LHCN-M2 (cell line): ENCODE measurements around the gene CHST8. TPM values are rescaled to one million over a fixed set of nuclear protein-coding genes. Genes with fewer than 3 reads are reported as not detected.
"Not testable (repeated sequence)": the region's sequence is repeated elsewhere in the genome, so short reads cannot be mapped to it uniquely, and the experiment has no call there.

ENCODE experiments used
- DNase-seq: peaks from one replicate; pipeline ENCODE4 v3.0.0-alpha.2; 2012; ENCODE audit warnings: low read depth
- polyA plus RNA-seq: library from polyadenylated mRNA; unstranded; fragments of >200 nt; gene quantifications from one replicate; pipeline ENCODE4 v1.2.1, GENCODE V29; 2012; ENCODE audit warnings: missing spikeins
- total RNA-seq: library from RNA; depleted of rRNA; stranded (reverse); fragments of >200 nt; gene quantifications from 2 replicates; pipeline ENCODE4 v1.2.3, GENCODE V29; 2014; rRNA removed

Gene CHST8, protein sequence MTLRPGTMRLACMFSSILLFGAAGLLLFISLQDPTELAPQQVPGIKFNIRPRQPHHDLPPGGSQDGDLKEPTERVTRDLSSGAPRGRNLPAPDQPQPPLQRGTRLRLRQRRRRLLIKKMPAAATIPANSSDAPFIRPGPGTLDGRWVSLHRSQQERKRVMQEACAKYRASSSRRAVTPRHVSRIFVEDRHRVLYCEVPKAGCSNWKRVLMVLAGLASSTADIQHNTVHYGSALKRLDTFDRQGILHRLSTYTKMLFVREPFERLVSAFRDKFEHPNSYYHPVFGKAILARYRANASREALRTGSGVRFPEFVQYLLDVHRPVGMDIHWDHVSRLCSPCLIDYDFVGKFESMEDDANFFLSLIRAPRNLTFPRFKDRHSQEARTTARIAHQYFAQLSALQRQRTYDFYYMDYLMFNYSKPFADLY
- not detected in 2 replicates for total RNA-seq
- not detected for polyA plus RNA-seq

DNA sequence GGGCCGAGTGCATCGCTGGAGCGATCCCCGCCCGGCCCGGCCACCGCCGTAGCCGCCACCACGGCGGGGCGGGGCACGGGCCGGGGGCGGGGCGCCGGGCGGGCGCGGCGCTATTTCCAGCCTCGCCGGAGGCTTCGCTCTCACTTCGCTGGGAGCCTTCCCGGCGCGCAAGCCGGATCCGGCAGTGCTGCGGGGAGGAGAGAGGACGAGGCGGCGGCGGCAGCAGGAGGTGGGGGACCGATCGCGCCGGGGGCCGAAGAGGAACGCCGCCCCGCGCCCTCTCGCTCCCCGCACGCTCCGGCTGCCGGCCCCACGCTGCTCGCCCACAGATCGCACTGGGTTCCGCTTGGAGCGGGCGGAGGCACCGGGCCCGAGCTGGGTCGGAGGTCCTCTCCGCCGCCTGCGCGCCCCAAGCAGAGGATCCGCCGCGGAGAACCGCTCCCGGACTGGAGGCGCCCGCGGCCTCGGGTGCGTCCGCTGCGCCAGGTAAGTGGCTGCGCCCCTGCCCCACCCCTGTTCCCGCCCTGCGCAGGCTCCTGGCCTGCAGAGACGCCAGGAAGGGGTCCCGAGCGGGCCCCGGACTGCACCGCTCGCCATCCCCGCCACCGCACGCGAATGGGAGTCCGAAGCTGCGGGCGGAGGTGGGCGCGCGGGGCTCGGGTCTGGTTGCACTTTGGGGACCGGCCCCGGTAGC is at the start of gene CHST8:
Gene CHST8, plus strand, starts transcription at position 143 of the 694 bp plus-strand sequence. CDS start 67,309 bp downstream, outside the sequence.
- no peak for DNase-seq

DNA sequence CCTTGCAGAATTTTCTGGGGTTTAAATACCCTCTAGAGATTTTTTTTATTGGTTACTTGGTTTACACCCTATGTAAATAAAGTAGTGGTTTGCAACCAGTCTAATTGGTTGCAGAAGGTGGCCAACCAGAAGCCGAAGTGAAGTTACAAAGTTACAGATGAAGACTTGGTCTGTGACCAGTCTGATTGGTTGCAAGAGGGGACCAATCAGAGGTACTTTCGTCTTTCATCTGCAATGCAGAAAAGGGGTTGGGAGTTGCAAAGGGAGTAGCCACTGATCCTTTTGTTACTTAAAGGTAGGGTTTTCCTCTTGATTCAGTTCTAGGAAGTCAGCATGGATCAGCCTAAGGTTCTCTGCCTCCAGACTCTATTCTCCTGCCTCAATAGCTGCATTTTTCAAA is 48.8 kb upstream of the CHST8 start:
- no peak for DNase-seq

DNA sequence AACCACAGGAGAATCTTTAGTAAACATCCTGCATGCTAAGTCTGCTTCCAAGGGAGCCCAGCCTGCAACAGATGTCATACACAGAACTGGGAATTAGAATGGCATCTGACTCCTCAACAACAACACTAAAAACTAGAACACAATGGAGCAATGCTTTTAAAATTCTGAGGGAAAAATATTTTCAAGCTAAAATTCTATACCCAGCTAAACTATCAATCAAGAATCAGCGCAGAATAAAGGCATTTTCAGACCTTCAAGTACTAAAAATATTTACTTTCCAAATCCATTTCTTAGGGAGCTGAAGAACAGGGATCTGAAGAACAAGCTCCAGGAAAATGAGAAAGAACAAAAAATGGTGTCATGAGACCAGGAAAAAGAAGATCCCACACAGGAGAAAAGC is 46.9 kb upstream of the CHST8 start:
- DNase-seq = no peak

DNA sequence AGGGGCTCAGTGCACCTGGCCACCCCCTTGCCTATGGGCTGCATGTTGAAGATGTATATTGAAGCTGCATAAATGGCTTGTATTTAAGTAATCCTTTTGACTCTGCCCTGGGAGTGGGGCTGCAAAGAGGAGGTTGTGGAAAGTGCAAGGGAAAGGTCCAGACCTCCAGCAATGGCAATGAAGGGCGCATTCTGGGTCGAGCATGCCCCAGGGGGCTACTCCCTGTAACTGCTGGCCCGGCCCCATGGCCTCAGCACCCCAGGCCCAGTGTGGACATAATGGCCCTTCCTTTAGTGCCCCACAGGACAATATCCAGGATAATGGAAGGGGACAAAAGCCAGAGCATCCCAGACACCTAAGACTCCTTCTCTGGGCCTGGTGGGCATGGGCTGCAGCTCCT is 43.1 kb upstream of the CHST8 start:
- no peak for DNase-seq

DNA sequence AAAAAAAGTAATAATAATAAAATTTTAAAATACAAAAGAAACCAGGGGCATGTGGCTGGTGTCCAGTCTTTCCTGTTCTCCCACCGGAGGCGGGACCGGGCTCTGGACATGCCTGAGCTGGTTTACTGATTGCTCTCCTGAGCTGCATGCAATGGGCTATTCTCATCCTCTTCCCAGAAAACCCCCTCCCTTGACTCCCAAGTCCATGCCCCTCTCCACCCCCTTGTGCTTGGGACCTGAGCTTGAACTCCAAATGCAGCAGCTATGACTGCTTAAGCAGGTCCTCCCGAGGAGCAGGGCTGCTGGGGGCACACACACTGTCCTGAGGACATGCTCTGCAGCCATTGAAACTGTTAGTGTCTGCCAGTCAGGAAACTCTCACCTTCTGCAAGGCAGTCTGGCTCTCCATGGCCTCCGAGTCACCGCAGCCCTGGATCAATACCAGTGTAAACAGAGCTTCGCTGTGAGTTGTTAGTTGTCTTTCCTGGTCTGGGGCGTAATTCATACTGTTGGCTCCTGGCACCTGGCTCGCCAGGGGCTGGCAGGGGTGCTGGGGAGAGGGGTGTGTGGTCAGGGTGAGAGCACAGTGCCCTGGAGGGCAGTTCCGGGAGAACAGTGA is 41.6 kb upstream of the CHST8 start:
- no peak for DNase-seq

DNA sequence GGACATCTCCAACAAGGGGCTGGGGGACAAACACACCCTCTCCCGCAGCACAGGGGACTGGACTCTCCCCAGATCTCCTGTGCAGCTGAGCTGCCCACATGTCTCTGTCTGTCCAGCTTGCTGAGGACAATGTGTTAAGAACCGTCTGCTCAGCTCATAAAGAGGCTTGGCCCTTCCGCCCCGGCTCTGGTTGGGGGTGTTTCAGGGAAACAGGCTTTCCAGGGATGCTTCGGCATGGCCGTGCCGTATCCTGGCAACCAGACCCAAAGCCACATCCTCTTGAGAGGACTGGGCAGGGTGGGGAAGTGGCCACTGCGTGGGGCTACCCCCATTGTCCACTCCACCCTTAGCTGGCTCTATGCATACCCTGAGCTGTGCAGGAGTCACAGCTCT is 41.1 kb upstream of the CHST8 start:
- no peak for DNase-seq

DNA sequence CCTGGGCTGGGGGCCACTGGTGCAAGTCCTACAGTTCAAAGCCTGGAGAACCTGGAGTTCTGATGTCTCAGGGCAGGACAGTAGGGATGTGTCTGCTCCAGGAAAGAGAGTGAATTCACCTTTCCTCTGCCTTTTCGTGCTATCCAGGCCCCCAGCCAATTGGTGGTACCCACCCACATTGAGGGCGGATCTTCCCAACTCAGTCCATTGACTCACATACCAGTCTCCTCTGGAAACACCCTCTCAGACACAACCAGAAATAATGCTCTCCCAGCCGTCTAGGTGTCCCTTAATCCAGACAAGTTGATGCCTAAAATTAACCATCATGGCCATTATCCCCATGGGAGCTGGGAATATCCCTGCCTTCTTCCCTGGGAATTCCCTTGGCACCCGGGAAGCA is 38.8 kb upstream of the CHST8 start:
- no peak for DNase-seq

DNA sequence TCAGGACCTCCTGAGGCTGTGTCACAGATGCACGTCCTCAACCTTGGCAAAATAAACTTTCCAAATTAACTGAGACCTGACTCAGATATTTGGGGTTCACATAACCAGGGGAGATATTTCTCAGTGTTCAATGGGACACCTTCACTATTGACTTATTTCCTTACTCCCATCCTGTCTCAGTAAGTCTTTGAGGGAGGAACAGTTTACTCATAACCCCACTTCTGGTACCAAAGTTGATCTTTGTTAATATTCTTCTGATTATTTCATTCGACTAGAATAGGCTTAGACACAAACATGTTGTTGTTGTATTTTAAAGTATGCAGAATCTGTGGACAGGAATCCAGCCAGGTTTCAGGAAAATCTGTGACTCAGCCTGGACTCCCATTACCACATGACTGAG is 34.6 kb upstream of the CHST8 start:
- DNase-seq = no peak

DNA sequence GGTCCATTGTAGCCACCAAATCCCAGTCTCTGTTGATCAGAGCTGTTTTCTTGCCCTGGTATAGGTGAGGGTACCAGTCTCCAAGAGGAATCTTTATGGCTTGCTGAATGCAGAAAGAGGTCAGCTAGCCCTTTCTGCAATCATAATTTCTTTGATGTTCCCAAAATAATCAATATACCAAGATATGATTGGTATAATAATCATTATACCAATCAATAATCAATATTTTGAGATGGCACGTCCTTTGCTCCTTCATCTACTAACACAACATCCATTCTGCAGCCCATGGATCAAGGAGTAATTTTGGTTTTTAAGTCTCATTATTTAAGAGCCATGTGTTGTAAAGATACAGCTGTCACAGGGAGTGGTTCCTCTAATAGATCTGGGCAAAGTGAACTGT is 31.5 kb upstream of the CHST8 start:
- no peak for DNase-seq

DNA sequence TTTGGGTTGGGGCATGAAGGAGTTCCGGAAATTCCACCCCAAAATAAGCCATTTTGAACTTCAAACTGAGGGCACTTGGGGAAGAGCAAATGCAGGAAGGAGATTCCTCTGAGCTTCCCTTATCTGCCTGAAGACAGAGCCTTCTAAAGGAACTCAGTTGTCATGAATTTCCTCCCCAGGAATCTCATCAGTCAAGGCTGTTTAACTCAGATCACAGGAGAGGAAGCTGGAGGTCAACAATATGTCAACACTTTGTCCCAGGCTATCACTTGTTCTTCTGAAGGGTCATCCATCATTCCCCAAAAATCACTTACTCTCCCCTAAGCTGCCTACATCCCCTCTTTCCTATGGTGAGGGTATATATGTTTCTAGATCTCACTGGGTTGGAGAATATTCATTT is 26.0 kb upstream of the CHST8 start:
- DNase-seq = no peak

DNA sequence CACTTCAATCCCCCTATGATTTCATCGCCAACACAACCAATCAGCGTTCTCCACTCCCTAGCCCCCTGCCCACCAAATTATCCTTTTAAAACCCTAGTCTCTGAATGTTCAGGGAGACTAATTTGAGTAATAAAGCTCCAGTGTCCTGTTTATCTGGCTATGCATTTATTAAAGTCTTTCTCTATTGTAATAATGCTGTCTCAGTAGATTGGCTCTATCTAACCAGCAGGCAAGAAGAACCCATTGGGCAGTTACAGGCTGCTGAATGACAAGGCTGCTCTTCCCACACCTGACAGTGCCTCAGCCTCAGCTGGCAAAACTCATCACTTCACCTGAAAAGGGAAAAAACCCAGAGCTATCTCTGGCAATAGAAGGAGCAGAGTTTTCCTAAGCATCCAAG is 20.2 kb upstream of the CHST8 start:
- no peak for DNase-seq

DNA sequence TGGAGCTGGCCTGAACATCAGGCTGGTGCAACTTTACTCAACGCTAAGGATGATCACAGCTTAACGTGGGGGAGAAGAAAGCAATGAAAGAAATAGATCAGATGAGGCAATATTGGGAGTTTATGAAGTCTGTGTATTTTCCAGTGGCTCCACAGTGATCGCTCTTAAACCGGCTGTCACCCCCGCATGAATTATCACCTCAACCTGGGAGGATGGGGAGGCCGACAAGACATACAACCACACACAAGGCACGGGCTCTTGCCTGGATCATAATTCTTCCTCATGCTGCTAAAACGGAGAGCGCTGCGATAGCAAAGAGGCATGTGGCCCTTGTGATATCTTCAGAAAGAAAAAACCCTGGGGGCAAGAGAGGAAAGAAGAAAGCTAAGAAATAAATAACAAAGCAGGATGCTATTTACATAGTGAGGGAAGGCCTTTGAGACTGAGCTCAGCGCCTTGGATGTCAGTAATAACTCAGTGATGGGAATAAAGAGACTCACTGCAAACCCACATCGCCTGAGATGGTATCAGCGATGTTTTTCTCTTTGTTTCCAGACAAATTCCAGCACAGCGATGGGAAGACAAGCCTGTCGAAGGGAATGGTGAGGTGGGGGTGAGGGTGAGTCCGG is 19.1 kb upstream of the CHST8 start:
- no peak for DNase-seq

DNA sequence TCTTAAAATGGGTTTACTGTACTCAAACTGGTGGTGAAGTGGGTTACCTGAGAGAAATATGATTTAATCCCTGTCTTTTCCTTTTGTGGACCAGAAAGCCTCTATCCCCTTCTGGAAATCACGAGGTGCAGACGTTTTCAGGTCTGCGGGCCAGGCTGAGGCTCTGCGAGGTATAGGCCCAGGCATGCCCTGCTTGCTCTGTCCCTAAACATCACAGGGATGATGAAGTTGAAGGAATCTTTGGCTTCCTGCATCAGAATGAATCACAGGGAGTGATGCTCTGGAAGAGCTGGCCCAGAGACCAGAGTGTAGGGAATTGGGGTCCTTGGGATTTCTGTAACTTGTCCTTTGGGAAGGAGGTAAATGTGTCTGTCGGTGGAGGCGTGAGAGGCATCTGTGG is 18.4 kb upstream of the CHST8 start:
- DNase-seq = no peak

DNA sequence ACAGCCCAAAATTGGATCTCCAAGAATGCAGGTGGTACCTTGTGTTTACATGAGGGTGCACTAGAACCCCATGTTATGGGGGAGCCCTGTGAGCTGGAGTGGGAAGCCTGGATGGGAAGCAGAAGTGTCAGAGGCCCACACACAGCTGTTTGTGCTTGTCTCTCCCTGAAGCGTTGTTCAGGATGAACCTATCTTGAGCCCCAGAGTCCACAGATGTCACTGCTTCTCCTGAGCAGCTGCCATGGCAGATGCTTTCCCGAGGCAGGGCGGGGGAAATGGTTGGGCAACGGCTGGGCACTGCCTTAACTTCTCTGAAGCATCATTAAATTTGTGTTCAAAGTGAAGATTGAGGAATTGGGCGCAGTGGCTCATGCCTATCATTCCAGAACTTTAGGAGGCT is 17.1 kb upstream of the CHST8 start:
- DNase-seq = no peak

DNA sequence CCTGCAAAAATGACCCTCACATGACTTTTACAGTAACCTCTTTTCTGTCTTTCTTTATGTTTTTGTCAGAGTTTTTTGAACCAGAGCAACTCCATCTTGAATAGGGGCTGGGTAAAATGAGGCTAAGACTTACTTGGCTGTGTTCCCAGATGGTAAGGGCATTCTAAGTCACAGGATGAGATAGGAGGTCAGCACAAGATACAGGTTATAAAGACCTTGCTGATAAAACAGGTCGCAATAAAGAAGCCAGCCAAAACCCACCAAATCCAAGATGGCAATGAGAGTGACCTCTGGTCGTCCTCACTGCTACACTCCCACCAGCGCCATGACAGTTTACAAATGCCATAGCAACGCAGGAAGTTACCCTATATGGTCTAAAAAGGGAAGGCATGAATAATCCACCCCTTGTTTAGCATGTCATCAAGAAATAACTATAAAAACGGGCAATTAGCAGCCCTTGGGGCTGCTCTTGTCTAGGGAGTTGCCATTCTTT is 15.9 kb upstream of the CHST8 start:
- not testable (repeated sequence) for DNase-seq

DNA sequence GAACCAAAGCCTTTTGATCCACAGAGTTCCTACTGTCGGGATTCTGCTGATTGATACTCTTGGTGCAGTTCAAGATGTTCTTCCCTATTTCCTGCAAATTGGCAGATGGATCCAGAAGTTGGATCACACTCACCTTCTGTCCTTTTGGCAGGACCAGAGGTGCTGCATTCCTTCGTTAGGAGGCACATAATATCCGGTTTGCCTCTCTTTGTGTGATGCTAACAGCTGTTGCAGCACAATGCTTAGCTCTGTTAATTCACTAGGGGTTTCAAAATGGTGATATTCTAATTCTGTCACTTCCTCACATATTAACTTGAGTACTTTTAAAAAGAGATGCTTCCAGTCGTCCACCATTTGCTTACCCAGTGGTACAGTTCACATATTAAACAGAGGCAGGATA is 15.2 kb upstream of the CHST8 start:
- DNase-seq = no peak

DNA sequence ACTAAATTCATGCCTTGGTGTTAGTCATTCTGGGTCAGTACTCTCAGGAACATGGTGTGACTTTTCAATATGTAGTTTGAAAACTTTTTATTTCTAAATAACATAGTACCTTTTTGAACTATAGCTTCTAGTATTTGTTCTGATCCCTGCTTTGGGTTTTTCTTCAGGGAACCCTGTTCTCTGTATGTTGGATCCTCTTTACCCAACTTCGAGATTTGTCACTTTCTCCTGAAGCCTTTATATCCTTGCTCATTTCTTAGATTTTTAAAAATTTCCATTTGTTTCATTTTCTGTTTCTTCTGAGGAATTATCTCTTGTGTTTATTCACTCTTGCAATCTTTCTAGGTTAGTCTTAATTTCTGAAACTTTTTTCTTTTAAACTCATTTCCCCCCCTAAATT is 12.4 kb upstream of the CHST8 start:
- DNase-seq = no peak

DNA sequence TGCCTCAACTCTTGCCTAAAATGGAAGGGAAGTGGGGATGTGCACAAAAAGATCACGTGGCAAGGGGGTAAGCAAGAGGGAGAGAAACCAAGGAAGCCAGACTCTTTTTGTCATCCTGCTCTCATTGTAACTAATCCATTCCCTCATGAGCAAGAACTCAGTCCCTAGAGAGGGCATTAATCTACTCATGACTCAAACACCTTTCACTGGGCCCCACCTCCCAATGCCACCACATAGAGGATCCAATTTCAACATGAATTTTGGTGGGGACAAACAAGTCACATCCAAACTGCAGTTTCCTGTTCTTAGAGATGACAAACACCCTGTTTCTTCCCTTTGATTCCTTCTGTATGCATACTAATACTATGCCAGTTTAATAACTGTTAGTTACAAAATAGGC is 11.2 kb upstream of the CHST8 start:
- no peak for DNase-seq

DNA sequence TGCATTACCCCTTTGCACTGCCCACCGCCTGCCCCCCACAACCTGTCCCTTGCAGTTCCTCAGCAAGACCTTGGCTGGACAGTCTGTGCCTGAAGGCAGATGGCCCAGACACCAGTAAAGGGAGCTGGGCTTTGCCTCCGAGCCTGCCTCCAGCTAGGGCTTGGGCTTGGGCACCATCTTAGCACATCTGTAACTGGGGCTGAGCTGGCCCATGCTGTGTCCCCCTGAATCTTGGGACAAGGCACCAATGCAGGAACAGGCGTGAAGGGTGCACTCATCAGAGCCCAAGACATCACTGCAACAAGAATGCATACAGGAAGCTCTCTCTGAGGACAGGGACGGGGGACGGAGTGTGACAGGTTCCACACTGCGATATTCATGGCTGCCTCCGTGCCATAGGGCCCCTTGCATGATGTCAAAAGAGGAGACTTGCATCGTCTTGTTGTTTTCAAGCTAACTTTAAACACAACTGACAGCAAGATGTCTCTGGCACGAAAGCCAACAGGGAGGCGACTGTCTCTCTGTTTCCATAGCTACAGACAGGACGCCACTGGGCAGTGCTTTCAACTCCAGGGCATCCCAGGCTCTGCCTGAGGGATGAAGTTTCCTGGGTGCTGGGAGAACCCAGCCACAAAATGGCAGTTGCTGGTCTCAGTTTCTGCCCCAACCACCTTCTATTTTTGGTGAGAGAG is 8.7 kb upstream of the CHST8 start:
- no peak for DNase-seq

DNA sequence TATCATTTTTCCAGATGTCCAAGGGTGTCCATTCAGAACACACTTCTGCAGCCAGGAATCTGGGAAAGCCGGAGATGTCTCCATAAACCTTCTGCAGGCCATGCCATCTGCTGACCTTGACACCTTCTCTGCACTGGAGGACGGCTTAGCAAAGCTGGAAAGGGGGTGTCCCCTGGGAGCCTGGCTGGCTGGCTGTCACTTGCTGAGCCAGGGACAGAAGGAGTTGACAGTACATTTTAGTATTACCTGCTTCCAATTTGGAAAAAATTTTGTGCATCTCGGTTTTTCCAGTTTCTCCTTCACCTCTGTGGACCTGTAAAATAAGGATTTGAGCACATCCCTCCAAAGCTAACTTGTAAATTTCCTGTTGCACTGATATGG is 8.1 kb upstream of the CHST8 start:
- no peak for DNase-seq

DNA sequence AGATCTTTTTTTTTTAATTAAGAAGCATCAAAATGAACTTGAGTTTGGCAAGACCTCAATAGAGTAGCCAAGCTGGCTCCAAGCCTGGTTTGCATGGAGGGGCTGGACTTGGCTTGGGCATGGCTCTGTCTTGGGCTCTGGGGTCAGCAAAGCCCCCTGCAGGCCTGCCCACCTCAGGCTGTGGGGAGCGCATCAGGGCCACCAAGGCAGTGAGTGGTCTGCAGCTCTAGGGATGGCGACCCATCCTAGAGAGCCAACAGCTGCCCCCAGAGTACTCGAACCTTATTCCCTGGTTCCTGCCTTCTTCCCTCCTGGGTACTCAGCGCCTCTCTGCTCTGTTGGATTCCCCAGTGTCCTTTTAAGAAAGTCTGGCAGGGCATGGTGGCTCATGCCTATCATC is 5.4 kb upstream of the CHST8 start:
- DNase-seq = no peak

DNA sequence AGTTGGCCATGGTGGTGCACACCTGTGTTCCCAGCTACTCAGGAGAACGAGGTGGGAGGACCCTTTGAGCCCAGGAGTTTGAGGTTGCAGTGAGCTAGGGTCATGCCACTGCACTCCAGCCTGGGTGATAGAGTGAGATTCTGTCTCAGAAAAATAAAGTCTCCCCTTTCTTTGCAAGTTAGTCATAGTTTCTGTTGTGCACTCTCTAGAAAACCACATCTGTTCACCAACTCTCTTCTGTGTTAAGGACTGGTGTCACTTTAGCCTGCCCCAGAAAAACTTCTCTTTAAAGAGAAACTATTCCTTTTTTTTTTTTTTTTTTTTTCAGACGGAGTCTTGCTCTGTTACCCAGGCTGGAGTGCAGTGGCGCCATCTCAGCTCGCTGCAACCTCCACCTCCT is 4.9 kb upstream of the CHST8 start:
- DNase-seq = no peak
